Measurements from ENCODE around the gene MAFG. TPM values are rescaled to one million over a fixed set of nuclear protein-coding genes. Genes with fewer than 3 reads are reported as not detected.

Gene MAFG
- total RNA-seq, 1 donor from 2014 or later: 26.2 TPM

DNA sequence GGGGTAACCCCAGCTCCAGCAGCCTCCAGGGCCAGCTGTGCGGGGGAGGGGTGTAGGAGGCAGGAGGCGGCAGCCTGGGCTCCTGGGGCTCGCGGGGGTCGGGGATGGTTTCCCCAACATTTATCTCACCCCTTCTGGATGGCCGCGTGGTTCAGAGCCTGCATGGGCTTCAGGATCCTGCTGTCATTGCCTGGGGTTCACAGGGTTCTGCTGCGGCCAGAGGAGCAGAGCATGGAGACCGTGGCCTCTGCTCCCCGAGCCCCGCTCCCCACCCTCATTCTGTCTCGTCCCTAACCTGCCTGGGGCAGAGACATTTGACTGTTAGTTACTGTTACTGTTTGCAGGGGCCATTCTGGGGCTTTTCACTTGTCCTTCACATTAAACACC, 14.6 kb upstream of the MAFG start:
- intact Hi-C loops (cut with DNase I): loop anchor here (5.0 kb wide), 1 partner anchor 120 kb away; no protein-coding TSS in a partner anchor
- ATAC-seq: no peak
- no peak for DNase-seq (ENCODE audit: missing footprints)

DNA sequence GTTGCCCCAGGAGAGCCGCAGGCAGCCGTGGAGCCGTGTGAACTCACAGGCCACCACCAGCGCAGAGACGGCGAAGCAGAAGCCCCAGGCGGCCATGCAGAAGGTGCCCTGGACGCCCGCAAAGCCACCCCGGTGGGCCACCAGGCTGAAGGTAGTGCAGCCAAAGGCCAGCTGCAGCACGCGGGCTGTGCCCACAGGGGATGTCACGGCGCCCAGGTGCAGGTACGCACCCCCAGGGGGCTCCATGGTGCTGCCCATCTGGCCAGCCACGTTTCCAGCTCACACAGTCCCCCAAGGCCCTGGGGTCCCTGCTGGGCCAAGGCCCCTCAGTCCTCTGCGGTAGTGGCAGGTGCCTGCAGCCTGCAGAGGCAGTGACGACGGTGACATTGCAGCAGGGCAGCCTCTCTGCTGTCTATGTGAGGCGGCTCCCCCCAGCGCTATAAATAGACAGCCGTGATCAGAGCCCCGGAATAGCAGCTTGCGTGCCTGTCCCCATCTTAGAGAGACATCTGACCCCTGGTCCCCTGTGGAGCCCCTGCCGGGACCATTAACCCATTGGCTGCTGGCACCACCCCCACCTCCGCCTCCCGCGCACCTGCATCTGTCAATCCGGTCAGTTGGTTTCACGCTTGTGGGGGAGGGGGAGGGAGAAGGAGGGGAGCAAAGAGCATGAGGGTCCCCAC, 14.1 kb upstream of the MAFG start:
- intact Hi-C loops (cut with DNase I): loop anchor here (5.0 kb wide), 1 partner anchor 119 kb away; no protein-coding TSS in a partner anchor
- ATAC-seq: peak; percentile 26
- DNase-seq (ENCODE audit: missing footprints): peak; percentile 73

- peak; percentile 61 for DNase-seq (ENCODE audit: missing footprints)
- intact Hi-C loops (cut with DNase I): loop anchor here (5.0 kb wide), 1 partner anchor 119 kb away; no protein-coding TSS in a partner anchor
- no peak for ATAC-seq
Observed at GRCh38 chr17:81940538-81941483, 13.3 kb upstream of the MAFG start.

DNA sequence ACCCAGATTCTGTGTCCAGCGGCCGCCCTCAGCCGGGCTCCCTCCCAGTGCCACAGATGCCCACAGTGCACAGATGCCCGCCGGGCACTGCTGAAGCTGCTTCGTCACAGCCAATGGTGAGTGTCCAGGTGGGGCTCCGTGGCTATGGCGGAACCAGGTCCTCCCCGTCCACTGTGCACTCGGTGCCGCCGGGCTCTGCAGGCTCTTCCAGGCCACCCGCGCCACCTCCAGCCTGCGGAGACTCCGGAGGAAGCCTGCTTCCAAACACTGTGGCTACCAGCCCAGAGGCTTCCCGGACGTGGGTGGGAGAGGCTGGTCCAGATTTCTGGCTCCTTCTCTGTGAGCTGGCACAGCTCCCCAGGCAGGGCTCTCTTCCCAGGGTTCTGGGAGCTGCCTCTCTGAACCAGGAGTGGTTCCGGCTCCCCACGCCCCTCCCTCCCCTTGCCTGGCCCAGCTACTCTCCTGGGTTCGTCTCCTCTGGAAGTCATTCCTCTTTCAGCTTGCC, 12.4 kb upstream of the MAFG start:
- intact Hi-C loops (cut with DNase I): loop anchor here (5.0 kb wide), 1 partner anchor 118 kb away; no protein-coding TSS in a partner anchor
- ATAC-seq (peak; percentile 57), DNase-seq (ENCODE audit: missing footprints) (peak; percentile 83)

DNA sequence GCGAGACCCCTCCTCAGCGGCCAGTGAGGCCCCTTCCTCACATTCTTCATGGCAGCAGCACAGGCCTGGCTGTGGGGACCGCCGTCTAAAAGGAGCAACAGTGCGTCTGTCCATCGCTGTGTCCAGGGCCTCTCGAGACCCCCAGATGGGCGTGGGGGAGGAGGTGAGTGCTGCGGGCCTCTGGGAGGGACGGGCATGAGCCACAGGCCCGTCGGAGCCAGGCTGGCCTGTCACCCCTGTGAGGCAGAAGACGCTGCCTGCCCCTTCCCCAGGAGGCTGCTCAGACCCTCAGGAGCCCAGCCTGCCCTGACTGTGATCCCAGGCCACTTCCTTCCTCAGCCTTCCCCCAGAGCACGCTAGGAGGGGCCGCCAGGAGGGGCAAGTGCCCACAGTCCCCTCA, 11.7 kb upstream of the MAFG start:
- intact Hi-C loops (cut with DNase I): no loop called here
- DNase-seq (ENCODE audit: missing footprints) (peak; percentile 28), ATAC-seq (no peak)

DNA sequence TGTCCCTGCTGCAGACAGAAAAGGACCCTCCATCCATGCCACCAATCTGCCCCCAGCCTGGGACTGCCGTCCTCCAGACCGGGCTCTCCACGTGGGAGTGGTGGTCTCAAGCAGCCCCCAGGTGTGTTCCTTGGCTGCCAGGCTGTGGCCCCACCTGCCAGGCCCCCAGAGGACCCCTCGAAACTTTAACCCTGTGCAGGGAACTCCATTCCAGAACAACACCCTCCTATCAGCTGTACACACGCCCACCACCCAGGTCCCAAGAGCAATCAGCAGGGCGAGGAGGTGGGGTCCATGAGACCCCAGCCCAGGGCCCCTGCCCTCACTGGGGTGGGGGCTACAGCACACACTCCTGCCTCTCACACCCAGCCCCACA, 8.2 kb upstream of the MAFG start:
- DNase-seq (ENCODE audit: missing footprints) (peak; percentile 31), ATAC-seq (no peak)
- intact Hi-C loops (cut with DNase I): no loop called here

DNA sequence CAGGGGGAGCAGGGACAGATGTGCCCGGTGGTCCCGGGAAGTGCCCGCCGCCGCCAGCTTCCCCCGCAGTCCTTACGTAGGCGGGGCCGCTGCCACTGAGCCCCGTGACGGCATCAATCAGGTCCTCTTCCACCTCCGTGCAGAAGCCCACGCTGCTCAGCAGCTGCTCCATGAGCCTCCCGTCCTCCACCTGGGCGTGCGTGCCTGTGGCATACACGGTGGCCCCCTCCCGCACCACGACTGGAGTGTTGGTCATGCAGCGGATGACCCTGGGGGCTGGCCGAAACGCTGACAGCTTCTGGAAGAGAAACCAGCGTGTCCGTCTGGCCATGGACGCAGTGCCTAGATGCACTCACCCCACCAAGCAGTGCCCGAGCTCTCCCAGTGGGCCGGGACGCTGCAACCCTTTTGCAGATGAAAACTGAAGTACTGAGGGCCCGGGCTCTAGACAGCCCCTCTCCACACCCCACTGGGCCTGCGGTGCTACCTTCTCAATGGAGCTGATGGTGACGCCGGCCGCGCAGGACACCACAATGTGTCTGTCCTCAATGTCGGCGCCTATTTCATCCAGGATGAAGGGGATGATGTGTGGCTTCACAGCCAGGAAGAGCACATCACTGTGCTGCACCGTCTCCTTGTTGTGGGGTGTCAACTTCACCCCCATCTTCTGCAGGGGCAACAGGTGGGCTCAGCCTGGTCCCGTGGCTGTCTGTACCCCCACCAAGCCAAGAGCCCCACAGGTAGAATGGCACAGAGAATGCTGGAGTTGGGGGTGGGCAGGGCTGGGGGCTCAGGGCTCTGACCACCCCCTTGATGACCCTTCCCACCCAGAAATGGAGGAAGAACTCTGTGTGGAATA, 7.5 kb upstream of the MAFG start:
- intact Hi-C loops (cut with DNase I): no loop called here
- ATAC-seq: no peak
- peak; percentile 67 for DNase-seq (ENCODE audit: missing footprints)

- intact Hi-C loops (cut with DNase I): no loop called here
- peak; percentile 53 for DNase-seq (ENCODE audit: missing footprints)
- ATAC-seq: no peak
Observed at GRCh38 chr17:81934098-81934757, 6.7 kb upstream of the MAFG start.

DNA sequence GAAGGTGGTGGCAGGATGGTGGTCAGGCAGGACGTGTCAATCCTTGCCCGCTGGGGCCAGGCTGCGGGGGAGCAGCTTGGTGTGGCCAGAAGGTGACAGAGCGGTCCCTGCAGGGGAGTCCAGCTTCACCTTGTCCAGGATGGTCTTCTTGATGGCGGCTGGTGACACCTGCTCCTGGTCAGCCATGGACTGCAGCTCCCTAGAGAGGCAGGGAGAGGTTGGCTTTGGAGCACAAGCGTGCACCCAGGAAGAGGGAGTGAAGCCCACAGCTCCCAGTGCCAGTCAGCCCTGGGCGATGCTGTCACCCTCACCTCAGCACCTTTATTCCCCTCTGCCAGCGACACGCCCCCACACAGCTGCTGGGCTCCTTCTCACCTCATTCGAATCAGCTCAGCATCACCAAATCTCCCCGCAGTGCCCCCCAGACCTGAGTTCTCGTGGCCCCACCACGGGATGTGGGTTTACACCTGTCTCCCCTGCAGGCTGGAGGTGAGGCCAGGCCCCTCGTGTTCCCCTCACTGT, 5.7 kb upstream of the MAFG start:
- DNase-seq (ENCODE audit: missing footprints): peak; percentile 21
- intact Hi-C loops (cut with DNase I): no loop called here
- ATAC-seq: no peak

GRCh38 chr17:81932333-81932983, 4.9 kb upstream of the MAFG start:
- DNase-seq (ENCODE audit: missing footprints) (peak; percentile 47), ATAC-seq (no peak)
- intact Hi-C loops (cut with DNase I): no loop called here

DNA sequence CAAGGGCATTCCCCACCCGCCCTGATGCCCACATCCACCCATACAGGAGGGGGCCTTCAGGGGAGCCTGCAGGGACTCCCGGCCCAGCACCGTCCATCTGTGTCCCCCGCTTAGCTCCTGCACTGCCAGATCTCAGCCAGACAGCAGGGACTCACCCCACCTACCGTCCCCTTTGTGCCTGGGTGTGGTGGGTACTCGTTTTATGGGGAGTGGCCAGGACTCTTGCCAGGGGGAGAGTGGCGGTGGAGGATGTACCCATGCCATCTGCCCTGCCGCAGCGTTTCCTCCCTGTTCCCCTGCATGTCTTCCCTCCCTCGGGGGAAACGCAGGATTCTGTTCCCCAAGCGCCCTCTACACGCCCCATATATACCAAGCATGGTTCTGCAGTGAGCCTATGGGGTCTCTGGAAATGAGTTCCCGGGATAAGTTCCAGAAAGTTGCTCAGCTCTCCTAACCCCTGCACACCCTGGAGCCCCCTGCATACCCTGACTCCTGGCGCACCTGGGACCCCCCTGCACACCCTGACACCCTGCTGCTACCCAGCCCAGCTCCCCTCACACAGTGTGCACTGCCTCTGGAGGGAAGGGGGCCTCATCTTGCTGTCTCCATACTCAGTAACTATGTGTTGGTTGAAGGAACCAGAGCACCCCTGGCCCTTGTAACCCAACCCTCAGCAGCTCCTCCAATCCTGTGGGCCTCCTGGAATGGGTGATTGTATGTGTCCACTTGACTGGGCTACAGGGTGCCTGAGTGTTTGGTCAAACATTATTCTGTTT, 4.2 kb upstream of the MAFG start:
- ATAC-seq (no peak), DNase-seq (ENCODE audit: missing footprints) (peak; percentile 43)
- intact Hi-C loops (cut with DNase I): no loop called here

GRCh38 chr17:81931189-81931556, 3.6 kb upstream of the MAFG start:
- intact Hi-C loops (cut with DNase I): no loop called here
- ATAC-seq: no peak
- no peak for DNase-seq (ENCODE audit: missing footprints)

DNA sequence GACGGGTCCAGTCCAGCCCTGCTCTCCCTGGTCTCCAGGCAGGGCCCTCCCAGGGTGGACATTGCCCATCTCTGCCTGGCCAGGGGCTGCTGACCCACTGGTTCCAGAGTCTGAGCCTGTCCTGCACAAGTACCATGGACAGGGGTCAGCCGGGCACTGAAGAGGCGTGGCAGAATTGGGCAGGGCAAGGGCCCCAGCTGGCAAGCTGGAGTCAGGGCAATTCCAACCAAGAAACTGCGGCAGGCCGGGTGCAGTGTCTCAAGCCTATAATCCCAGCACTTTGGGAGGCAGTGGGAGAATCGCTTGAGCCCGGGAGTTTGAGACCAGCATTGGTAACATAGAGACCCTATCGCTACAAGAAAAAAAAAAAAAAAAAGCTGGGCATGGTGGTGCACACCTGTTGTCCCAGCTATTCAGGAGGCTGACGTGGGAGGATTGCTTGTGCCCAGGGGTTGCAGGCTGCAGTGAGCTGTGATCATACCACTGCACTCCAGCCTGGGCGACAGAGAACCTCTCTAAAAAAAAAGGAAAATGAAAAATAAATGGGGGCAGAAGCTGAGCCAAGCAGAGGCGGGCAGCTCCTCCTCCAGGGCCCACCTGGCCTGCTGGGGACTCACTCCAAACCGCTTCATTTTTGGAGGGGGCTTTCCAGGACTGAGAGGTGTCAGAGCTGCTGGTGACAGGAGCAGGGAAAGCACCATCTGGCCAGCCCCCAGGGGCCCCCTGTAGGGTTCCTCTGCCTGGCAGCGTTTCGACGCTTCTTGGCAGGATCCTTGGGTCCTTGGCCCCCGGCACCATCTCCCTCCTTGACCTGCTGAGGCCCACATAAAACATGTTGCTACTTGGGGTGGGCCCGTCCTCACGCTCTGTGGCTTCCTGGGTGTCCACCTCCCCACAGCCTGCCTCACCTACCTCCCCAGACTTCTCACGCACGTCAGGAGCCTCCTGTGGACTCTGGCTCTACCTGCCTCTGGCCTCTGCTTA, 2.9 kb upstream of the MAFG start:
- intact Hi-C loops (cut with DNase I): no loop called here
- peak; percentile 57 for DNase-seq (ENCODE audit: missing footprints)
- no peak for ATAC-seq

- intact Hi-C loops (cut with DNase I): no loop called here
- DNase-seq (ENCODE audit: missing footprints) (peak; percentile 49), ATAC-seq (no peak)
Observed at GRCh38 chr17:81929253-81930141, 2.0 kb upstream of the MAFG start.

All from Right ventricle myocardium inferior (tissue), 1 donor.